GM19239 (cell line): ENCODE data around the gene KIAA0232.

Experiments used
- DNase-seq: peaks from one replicate; pipeline ENCODE4 v3.0.0; 2011; ENCODE audit warnings: low spot score; ENCODE audit not compliant: insufficient read length
- FAIRE-seq: peaks from 2 replicates; lab custom pipeline; 2011; peaks lifted over from hg19 to GRCh38; lab: Jason Lieb, UNC

KIAA0232 gene, protein sequence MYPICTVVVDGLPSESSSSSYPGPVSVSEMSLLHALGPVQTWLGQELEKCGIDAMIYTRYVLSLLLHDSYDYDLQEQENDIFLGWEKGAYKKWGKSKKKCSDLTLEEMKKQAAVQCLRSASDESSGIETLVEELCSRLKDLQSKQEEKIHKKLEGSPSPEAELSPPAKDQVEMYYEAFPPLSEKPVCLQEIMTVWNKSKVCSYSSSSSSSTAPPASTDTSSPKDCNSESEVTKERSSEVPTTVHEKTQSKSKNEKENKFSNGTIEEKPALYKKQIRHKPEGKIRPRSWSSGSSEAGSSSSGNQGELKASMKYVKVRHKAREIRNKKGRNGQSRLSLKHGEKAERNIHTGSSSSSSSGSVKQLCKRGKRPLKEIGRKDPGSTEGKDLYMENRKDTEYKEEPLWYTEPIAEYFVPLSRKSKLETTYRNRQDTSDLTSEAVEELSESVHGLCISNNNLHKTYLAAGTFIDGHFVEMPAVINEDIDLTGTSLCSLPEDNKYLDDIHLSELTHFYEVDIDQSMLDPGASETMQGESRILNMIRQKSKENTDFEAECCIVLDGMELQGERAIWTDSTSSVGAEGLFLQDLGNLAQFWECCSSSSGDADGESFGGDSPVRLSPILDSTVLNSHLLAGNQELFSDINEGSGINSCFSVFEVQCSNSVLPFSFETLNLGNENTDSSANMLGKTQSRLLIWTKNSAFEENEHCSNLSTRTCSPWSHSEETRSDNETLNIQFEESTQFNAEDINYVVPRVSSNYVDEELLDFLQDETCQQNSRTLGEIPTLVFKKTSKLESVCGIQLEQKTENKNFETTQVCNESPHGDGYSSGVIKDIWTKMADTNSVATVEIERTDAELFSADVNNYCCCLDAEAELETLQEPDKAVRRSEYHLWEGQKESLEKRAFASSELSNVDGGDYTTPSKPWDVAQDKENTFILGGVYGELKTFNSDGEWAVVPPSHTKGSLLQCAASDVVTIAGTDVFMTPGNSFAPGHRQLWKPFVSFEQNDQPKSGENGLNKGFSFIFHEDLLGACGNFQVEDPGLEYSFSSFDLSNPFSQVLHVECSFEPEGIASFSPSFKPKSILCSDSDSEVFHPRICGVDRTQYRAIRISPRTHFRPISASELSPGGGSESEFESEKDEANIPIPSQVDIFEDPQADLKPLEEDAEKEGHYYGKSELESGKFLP (N-terminal part only)

DNA sequence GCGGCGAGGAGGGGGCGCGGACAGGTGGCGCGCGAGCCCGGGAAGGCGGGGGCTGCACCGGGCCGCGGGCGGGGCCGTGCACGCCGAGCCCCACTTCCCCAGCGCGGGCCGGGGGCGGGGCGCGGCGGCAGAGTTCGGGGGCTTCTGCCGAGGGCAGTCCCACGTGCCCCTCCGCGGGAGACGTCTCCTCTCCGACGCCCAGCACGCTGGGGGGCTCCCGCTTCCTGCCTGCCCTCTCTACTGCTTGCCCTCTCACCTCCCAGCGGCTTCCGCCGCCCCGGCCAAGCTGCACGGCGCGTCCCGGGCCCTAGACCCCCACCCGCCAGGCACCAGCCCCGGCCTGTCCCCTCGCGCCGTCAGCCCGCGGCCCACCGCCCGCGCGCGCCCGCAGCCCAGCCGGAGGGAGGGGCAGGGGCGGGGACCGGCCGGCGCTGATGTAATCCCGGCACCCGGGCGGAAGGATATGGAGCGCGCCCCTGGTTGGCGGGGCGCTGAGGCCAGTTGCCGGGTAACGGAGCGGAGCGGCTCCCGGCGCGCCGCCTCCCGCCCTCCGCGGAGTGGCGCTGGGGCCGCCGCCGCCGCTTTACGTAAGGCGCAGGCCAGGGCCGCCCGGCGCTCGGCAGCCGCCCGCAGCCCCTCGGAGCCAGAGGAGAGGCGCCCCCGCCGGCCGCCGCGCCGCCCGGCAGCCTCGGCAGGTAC is at the start of gene KIAA0232:
TSS of gene KIAA0232 (plus strand) at position 581 of the 699 bp plus-strand sequence. CDS start 41,727 bp downstream, outside the sequence.
- peak; percentile 99 for DNase-seq
- peak; percentile 8 for FAIRE-seq

DNA sequence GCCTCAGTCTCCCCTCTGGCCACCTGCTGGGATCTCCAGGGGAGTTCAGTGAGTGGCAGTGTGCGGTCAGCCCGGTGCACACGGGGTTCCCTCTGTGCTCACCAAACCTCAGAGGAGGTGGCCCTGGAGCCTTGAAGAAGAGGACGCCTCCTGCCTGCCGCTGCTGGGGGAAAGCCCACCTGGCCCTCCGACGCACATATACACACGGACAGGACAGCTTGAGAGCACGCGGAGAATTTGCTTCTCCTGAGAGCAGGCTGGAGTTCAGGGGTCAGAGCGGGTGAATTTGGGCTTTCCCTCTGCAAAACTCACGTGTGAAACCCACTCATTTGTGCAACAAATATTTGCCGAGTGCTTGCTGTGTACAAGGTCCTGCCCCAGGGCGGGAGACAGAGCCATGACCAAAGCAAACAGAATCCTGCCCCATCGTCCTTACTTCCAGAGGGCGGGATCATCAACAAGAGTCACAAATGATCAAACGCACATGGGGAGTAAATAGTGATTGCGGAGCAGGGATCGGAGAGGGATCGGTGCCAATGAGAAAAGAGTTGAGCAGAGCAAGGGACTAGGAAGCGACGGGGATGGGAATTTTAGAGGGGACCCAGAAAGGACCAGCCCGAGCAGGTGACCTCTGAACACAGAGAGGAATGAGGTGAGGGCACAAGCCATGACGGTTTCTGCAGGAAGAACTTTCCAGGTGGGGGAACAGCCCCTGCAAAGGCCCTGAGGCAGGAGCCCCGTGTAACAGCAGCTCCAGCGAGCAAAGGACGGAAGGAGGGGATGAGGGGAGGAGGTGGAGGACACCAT is 49.0 kb upstream of the KIAA0232 start:
- FAIRE-seq (no peak), DNase-seq (no peak)

DNA sequence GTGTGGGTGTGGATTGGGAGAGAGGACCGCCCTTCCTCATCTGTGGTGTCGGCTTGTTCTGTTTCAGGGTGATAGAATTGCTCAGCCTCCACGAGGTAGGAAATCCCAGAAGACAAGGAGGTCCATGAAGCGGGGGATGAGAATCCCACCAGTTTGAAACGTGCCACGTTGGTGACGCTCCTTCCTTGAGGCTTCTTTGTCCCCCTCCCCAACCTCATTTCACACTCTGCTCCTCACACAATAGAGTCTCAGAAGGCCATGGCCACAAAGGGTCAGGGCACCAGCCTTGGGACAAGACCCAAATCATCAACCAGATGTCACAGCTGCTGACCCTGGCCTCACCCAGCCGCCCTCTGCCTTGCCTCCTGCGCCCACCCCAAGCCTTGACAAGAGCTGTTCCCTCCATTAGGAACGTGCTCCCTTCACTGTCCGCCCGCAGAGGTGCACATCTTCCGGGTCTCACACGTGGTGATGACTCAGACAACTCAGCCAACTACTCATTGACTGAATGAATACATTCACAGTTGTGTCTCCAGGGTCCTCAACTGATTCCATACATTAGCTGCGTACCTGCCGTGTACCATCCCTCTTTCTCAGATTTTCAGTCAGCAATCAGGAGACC is 48.3 kb upstream of the KIAA0232 start:
- DNase-seq, result no peak
- no peak for FAIRE-seq

DNA sequence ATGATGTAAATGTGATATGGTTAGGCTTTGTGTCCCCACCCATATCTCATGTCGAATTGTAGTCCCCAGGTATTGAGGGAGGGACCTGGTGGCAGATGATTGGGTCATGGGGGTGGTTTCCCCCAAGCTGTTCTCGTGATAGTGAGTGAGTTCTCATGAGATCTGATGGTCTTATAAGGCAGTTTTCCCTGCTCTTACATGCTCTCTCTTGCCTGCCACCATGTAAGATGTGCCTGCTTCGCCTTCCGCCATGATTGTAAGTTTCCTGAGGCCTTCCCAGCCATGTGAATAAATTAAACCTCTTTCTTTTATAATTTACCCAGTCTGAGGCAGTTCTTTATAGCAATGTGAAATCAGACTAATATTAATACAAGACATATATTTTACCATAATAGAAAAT is 42.6 kb upstream of the KIAA0232 start:
- DNase-seq (no peak), FAIRE-seq (no peak)

DNA sequence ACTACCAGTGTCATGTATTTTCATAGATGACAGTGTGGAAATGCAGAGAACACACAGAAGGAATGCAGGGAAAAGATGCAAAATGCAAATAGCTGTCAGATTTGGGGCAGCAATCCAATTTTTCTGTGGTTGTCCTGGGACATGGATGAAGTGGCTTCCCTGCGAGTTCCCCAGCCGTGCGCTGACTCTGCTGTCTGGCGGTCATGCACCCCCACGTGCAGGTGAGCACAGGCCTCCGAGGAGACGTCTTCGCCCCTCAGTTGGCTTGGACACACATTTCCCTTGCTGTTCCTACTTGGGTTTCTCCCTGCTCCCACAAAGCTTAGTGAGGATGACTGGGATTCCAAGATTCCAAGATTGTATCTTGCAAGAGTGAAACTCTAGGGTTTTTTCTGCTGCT is 42.2 kb upstream of the KIAA0232 start:
- FAIRE-seq, result no peak
- no peak for DNase-seq

DNA sequence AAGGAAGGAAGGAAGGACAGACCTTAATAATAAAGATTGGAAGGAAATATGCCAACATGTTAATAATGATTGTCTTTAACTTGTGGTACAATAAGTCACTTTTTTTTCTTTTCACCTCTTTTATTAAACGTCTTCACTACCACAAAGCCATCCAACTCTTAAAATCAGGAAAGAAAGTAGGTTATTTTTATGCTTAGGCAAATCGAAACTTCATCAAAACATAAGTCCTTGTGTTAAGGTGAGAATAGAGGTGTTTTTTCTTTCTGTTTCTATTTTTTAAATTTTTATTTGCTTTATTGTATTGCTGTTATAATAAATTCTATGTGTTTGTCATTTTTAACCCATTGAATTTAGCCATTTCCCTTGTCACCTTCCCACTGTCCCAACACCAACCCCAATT is 40.0 kb upstream of the KIAA0232 start:
- no peak for DNase-seq
- FAIRE-seq, result peak; percentile 79

DNA sequence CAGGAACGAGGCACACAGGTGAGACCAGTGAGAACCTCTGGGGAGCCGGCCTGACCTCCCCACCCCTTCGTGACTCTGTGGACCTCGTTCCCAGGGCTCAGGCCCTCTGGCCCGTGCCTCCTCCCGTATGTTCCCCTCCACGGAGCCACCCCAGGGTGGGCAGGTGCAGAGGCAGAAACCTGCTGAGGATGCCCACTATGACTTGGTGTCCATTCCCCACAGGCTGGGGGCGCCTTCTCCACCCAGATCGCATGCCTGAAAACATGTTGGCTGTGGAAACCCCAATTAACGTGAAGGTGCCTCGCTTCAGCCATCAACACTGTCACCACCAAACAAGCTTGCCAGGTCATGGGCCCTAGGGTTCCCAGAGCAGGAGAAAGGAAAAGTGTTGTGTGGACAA is 39.5 kb upstream of the KIAA0232 start:
- DNase-seq (no peak), FAIRE-seq (no peak)

DNA sequence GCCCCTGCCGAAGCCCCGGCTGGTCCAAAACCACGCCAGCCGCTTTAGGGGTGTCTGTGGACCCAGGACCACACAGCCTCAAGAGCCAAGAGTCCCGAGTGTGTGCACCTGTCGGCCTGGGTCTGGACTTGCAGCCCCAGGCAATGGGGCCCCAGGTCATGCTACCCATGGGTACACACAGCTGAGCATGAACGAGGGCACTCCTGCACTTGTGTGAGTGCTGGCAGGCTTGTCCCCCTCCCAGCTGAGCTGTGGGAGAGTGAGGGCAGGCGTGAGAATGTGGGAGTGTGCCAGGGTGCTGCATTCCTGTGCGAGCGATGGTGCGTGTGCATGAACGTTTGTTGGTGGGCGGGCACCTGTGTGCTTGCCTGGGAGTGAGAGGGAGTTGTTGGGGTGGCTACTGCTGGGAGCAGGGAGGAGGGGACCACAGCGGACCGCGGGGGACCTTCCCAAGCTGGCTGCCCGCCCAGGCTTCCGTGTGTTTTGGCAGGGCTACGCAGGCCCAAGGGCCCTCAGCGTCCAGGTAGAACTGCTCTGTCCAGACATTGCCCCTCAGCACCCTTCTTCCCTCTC is 35.7 kb upstream of the KIAA0232 start:
- DNase-seq (no peak), FAIRE-seq (no peak)

DNA sequence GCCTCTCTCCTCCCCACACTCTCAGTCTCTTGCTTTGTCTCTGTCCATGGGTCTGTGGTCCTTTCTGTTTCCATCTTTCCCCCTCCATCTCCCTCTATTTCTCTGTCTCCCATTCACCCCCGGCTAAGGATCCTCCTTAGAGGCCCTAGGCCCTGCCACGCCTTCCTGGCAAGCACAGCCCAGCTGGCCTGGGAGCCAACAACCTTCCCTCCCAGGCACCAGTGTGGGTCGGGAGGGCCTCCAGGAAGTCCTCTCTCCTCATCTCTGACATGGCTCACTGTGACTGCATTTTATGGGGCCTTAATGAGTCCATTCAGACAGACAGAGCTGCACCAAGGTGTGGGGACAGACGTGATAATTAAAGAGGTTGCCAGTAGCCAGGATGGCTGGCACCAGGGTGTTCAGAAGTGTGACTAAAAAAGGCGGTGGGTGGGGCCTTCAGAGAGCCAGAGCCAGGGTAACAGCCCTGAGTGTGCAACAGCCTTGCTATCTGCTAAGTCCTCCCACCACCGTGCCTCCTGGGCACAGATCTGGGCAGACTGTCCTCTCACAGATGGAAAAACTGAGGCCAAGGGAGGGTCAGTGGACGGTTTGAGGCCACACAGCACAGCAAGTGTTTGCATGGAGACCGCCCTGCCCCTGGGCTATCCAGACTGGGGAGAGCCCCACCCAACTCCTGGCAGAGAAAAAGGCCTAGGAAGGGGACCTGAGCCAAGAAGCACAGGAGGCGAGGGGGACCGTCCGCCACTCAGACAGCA is 35.1 kb upstream of the KIAA0232 start:
- DNase-seq, result no peak
- no peak for FAIRE-seq

DNA sequence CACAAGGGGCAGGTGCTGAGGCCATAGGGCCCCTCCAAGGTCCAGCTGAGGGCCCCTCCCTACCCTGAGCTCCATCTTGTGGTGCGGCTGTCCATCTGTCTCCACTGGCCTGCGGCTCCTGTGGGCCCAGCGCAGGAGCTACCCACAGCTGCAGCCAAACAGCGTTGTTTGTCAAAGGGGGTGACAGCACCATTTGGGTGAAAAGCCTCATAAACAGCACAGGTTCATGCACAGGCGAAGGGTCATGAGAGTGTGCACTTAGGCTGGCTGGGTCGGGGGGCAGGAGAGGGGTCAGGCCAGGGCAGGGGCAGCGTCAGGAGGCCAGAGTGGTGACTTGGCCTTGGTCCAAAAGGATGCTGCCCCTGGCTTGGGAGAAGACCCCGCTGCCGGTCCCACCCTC is 34.2 kb upstream of the KIAA0232 start:
- no peak for FAIRE-seq
- no peak for DNase-seq

DNA sequence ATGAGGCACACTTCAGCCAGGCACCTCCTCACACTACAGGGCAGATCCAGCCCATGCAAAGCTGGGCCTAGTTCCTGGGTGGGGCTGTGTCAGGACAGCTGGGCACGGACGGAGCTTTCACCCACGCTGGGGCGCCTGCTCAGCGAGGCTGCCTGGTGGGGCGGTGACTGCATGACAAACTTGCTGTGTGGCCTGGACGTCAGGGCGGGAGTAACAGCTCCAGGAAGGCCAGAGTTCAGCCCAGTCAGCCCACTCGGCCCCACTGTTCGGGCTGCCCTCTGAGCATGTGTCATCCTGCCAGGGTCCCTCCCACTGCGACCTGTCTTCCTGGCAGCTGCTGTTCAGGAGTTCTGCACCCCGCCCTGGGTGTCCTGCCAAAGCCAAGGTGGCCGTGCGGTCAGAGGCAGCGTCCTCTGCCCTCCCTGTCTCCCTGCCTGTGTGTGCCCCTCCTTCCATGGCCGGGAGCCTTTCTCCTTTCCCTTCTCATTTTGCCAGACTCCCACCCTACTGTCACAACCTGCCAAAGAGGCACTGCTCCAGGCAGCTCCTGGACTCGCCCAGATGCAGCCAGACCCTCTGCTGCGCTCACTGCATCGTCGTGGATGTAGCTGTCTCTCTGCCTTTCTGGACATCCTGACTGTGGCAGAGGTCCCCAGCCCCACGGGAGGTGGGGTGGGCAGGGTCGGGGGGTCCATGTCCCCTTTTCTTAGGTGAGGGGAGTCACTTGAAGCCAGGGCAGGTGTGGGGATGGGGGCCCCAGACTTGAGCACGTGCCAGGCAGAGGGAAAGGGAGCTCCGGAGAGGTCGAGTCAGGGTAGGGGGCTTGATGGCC is 33.0 kb upstream of the KIAA0232 start:
- DNase-seq (no peak), FAIRE-seq (no peak)

DNA sequence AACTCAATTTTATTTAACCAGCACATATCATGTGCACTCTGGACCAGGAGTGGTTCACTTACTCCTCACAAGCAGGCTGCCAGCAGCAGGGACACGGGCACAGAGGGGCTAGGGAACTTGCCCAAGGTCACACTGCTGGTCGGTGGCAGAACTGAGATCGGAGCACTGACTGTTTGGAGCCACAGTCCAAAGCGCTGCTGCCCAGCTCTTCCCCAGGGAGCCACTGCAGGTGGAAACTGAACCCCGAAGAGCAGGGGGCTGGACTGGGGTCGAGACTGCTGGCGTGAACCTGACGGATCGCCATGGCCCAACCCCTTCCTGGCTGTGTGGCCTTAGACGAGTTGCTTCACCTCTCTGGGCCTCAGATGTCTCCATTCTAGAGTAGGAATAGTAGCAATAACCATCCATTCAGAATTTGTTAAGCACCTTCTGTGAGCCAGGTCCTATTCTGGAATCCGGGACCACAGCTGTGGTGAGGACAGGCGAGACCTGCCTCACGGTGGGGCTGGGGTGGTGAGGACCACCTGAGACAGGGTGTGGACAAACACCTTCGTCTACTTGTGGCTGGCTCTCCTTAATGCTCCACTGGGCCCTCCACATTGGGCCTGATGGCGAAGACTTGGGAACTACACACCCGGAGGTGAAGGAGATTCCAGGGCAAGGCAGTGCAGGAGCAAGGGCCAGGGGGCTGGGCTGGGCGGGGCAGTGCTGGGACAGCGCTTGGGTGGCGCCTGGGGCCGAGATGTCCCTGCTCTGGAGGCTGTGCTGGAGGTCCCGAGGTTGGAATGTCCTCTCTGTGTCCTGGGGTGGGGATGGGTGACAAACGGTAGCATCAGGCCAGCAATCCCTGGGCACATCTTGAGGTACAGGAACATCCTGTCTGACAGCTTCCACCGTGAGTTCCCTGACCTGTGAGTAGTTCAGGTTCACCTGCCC is 32.0 kb upstream of the KIAA0232 start:
- DNase-seq, result no peak
- FAIRE-seq, result no peak

DNA sequence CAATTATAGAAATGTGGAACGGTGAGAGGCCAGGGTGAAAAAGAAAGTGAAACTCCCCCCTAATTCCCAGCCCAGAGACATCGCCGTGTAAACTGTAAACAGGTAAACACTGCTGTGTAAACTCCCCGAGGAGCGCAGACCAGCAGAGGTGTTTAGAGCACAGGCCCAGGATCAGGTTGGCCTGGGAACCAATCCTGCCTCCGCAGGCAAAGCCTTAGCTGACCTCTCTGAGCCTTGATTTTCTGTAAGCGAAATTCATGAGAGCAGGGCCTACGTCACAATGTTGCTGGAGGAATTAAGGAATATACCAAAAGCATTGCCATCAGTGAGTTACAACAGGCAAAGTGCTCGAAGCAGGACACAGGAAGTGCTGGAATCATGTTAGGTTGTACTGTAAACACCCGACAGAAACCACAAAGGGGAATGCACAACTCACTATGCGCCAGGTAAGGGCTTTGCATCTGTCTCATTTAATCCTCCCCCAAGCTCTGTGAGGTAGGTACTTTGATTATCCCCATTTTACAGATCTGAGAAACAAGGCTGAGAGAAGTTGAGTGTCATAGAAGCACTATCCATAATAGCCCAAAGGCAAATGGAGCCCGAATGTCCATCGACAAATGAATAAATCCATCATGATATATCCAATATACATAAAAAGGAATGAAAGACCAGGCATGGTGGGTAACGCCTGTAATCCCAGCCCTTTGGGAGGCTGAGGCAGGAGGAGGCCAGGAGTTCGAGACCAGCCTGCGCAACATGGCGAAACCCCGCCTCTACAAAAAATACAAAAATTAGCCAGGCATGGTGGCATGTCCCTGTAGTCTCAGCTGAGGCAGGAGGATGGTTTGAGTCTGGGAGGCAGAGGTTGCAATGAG is 30.7 kb upstream of the KIAA0232 start:
- peak; percentile 36 for DNase-seq
- FAIRE-seq, result peak; percentile 83

DNA sequence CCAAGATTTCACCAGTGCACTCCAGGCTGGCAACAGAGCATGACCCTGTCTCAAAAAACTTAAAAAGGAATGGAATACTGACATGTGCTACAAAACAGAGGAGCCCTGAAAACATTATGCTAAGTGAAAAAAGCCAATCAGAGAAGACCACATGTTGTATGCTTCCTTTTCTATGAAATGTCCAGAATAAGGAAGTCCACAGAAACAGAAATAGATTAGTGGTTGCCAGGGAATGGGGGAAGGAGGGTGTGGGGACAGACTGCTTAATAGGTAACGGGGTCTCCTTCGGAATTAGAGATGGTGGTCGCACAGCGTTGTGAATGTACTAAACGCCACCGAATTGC is 30.1 kb upstream of the KIAA0232 start:
- no peak for FAIRE-seq

DNA sequence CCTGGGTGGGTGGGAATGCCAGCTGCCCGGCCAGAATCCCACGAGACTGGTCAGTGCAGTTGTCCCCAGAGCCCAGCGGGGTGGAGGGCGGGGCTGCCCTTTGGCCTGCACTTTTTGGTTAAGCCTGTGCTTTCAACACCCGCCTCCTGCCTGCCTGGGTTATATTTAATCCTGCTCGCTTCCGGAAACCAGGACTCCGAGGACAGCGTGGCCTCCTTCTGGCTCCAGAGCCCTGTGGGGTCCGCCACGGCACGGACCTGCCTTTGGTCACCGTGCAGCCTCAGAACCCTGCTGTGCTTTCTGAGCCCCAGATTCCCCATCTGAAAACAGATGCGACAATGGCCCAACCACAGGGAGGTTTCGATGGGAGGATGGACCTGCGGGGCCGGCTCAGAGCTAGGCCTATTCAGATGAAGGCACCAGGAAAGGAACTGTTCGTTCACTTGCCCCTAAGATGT is 29.4 kb upstream of the KIAA0232 start:
- no peak for FAIRE-seq
- no peak for DNase-seq

More for the DNA sequence above, 30.1 kb upstream of the KIAA0232 start:
- DNase-seq, result no peak
